H1 (cell line): ENCODE measurements around the gene ROR1. TPM values are rescaled to one million over a fixed set of nuclear protein-coding genes. Genes with fewer than 3 reads are reported as not detected.

Source experiments
- CTCF ChIA-PET: fragments of 300-600 bp; sonication (Branson Sonifier 250); formaldehyde crosslinking; loops from one replicate; lab custom pipeline; 2021; ENCODE audit not compliant: partially characterized antibody; lab: Charles Lee
- POLR2A ChIA-PET: fragments of 300-600 bp; sonication (Branson Sonifier 250); formaldehyde crosslinking; loops from one replicate; lab custom pipeline; 2021; ENCODE audit warnings: inconsistent platforms; ENCODE audit not compliant: partially characterized antibody; lab: Charles Lee
- DNase-seq, 2 experiments: peaks; one replicate each; pipeline versions ENCODE4 v3.0.0 to v3.0.0-alpha.2; 2010 to 2022; ENCODE audit warnings: low spot score in 2 of 2, low read depth in 1 of 2, mixed read lengths in 1 of 2
- FAIRE-seq: peaks from 2 replicates; lab custom pipeline; 2011; peaks lifted over from hg19 to GRCh38; lab: Jason Lieb, UNC
- H2AFZ ChIP-seq: 2 replicates; pipeline ENCODE4 v1.8.1; 2012; ENCODE audit warnings: low read length, inconsistent platforms
- H2AK5ac ChIP-seq: 2 replicates; pipeline ENCODE4 v1.6.1; 2013; ENCODE audit warnings: low read depth, low read length
- H2BK120ac ChIP-seq: replicated peaks from 2 replicates; pipeline ENCODE3; 2013; ENCODE audit warnings: low read depth, low read length, inconsistent platforms
- H2BK12ac ChIP-seq: 2 replicates; pipeline ENCODE4 v1.6.1; 2013; ENCODE audit warnings: low read depth, low read length
- H2BK15ac ChIP-seq: 2 replicates; pipeline ENCODE4 v1.6.1; 2013; ENCODE audit warnings: low read length
- H2BK20ac ChIP-seq: 2 replicates; pipeline ENCODE4 v1.6.1; 2013; ENCODE audit warnings: low read length
- H2BK5ac ChIP-seq: 2 replicates; pipeline ENCODE4 v1.6.1; 2013; ENCODE audit warnings: low read depth, low read length
- H3K14ac ChIP-seq: 2 replicates; pipeline ENCODE4 v1.6.1; 2013; ENCODE audit warnings: inconsistent platforms; ENCODE audit not compliant: insufficient read length
- H3K18ac ChIP-seq: 2 replicates; pipeline ENCODE4 v1.6.1; 2013; ENCODE audit warnings: low read length; ENCODE audit errors: extremely low read depth
- H3K23ac ChIP-seq: 2 replicates; pipeline ENCODE4 v1.6.1; 2013; ENCODE audit warnings: inconsistent platforms; ENCODE audit not compliant: insufficient read length
- H3K23me2 ChIP-seq: 2 replicates; pipeline ENCODE4 v1.6.1; 2013; ENCODE audit warnings: low read depth, low read length
- H3K27ac ChIP-seq: 2 replicates; pipeline ENCODE4 v1.6.1; 2011; ENCODE audit warnings: low read depth, low read length, inconsistent platforms
- H3K27me3 ChIP-seq, 4 experiments: replicated peaks in 1 of 4; 1 replicate in 1 of 4; 2 replicates in 3 of 4; pipeline versions ENCODE4 v1.6.1 to v1.8.1; 2011 to 2013; ENCODE audit warnings: low read length in 3 of 4, mild to moderate bottlenecking in 3 of 4, inconsistent platforms in 2 of 4, mixed read lengths in 2 of 4, moderate library complexity in 1 of 4; ENCODE audit not compliant: control insufficient read depth in 3 of 4, insufficient read depth in 3 of 4; ENCODE audit errors: extremely low read depth in 1 of 4
- H3K36me3 ChIP-seq, 4 experiments: 2 replicates each; pipeline versions ENCODE4 v1.6.1 to v1.8.1; 2011 to 2013; ENCODE audit warnings: mild to moderate bottlenecking in 4 of 4, low read length in 3 of 4, moderate library complexity in 2 of 4, control low read depth in 1 of 4, inconsistent platforms in 1 of 4; ENCODE audit not compliant: insufficient read depth in 4 of 4, control insufficient read depth in 2 of 4
- H3K4ac ChIP-seq: replicated peaks from 2 replicates; pipeline ENCODE3; 2013; ENCODE audit warnings: low read length, low read depth, mixed read lengths, inconsistent platforms; ENCODE audit not compliant: insufficient read length
- H3K4me1 ChIP-seq, 4 experiments: replicated peaks in 1 of 4; 1 replicate in 1 of 4; 2 replicates in 3 of 4; pipeline versions ENCODE4 v1.6.1 to v1.8.1; 2011 to 2013; ENCODE audit warnings: low read length in 3 of 4, inconsistent platforms in 2 of 4, mixed read lengths in 1 of 4; ENCODE audit not compliant: insufficient read depth in 4 of 4, control insufficient read depth in 3 of 4
- H3K4me2 ChIP-seq, 2 experiments: 2 replicates each; pipeline versions ENCODE4 v1.6.1 to v1.8.1; 2011 to 2013; ENCODE audit warnings: low read depth in 2 of 2, low read length in 2 of 2, control low read depth in 1 of 2, inconsistent platforms in 1 of 2, mild to moderate bottlenecking in 1 of 2; ENCODE audit not compliant: insufficient read depth in 1 of 2
- H3K4me3 ChIP-seq, 4 experiments: fragments of 200-600, 300-600 bp in 1 of 4; sonication (generic), shearing (Covaris generic), sonication (Bioruptor Twin) in 1 of 4; 2 replicates each; pipeline versions ENCODE4 v1.5.1 to v1.8.1; 2011 to 2016; ENCODE audit warnings: low read length in 4 of 4, low read depth in 3 of 4, control low read depth in 2 of 4, inconsistent platforms in 2 of 4, mild to moderate bottlenecking in 2 of 4, mixed read lengths in 1 of 4, moderate library complexity in 1 of 4; ENCODE audit not compliant: insufficient read depth in 2 of 4; ENCODE audit errors: extremely low read depth in 1 of 4
- H3K56ac ChIP-seq: replicated peaks from 2 replicates; pipeline ENCODE3; 2013; ENCODE audit warnings: low read depth, mild to moderate bottlenecking, mixed read lengths, low read length, inconsistent platforms; ENCODE audit not compliant: insufficient read length
- H3K79me1 ChIP-seq: 2 replicates; pipeline ENCODE4 v1.6.1; 2013; ENCODE audit warnings: low read depth, low read length, control low read depth
- H3K79me2 ChIP-seq, 2 experiments: 2 replicates each; pipeline versions ENCODE4 v1.6.1 to v1.8.1; 2012 to 2013; ENCODE audit warnings: low read length in 2 of 2, mild to moderate bottlenecking in 2 of 2, inconsistent platforms in 1 of 2; ENCODE audit not compliant: insufficient read depth in 2 of 2, control insufficient read depth in 1 of 2
- H3K9ac ChIP-seq, 4 experiments: replicated peaks in 1 of 4; 1 replicate in 1 of 4; 2 replicates in 3 of 4; pipeline versions ENCODE4 v1.6.1 to v1.8.1; 2011 to 2013; ENCODE audit warnings: low read depth in 3 of 4, low read length in 3 of 4, control low read depth in 2 of 4, mild to moderate bottlenecking in 2 of 4, moderate library complexity in 2 of 4, inconsistent platforms in 1 of 4; ENCODE audit errors: extremely low read depth in 1 of 4
- H3K9me3 ChIP-seq, 2 experiments: 2 replicates each; pipeline versions ENCODE4 v1.6.1 to v1.8.1; 2012 to 2013; ENCODE audit warnings: mild to moderate bottlenecking in 2 of 2, moderate library complexity in 2 of 2, control low read depth in 1 of 2, inconsistent platforms in 1 of 2, low read depth in 1 of 2, low read length in 1 of 2, mixed read lengths in 1 of 2; ENCODE audit not compliant: insufficient read depth in 2 of 2
- H4K20me1 ChIP-seq, 2 experiments: replicated peaks in 1 of 2; 2 replicates each; pipeline versions ENCODE3 to v1.8.1; 2011 to 2013; ENCODE audit warnings: inconsistent platforms in 2 of 2, low read length in 2 of 2, mild to moderate bottlenecking in 1 of 2; ENCODE audit not compliant: insufficient read depth in 2 of 2, control insufficient read depth in 1 of 2
- H4K5ac ChIP-seq: 2 replicates; pipeline ENCODE4 v1.6.1; 2013; ENCODE audit warnings: low read length, low read depth, mixed read lengths, inconsistent platforms; ENCODE audit not compliant: insufficient read length
- H4K8ac ChIP-seq: 2 replicates; pipeline ENCODE4 v1.8.0; 2013; ENCODE audit warnings: mild to moderate bottlenecking, moderate library complexity, low read length, inconsistent platforms; ENCODE audit not compliant: insufficient read depth; ENCODE audit errors: extremely low read depth
- H4K91ac ChIP-seq: replicated peaks from 2 replicates; pipeline ENCODE3; 2013; ENCODE audit warnings: low read length, mixed read lengths, inconsistent platforms; ENCODE audit not compliant: insufficient read length
- RAD21 ChIP-seq, 2 experiments: IDR thresholded peaks in 1 of 2; conservative IDR thresholded peaks in 1 of 2; 2 replicates each; pipeline ENCODE4 v1.6.1; 2011; ENCODE audit warnings: low read depth in 2 of 2, low read length in 2 of 2, improper control_type of control experiment in 1 of 2, inconsistent platforms in 1 of 2, mild to moderate bottlenecking in 1 of 2, moderate library complexity in 1 of 2
- SUZ12 ChIP-seq: fragments of 200-600 bp; sonication (generic); IDR thresholded peaks from 2 replicates; pipeline ENCODE4 v1.6.1; 2012; ENCODE audit warnings: mild to moderate bottlenecking, inconsistent platforms, low read length, moderate library complexity, mixed read lengths
- WGBS, 2 experiments: shearing (Covaris generic) in 1 of 2; methylation state at CpG; one replicate each; pipeline versions ENCODE4 v1.1.6 to v1.1.7; 2013 to 2015; ENCODE audit warnings: low lambda C conversion rate in 2 of 2, mixed read lengths in 2 of 2, inconsistent platforms in 1 of 2, low coverage in 1 of 2, missing lambda C conversion rate in 1 of 2; ENCODE audit not compliant: insufficient replicate concordance in 2 of 2, insufficient coverage in 1 of 2, insufficient read length in 1 of 2; ENCODE audit errors: extremely low coverage in 1 of 2, missing lambda C conversion rate in 1 of 2; 5-methylcytosine and 5-hydroxymethylcytosine counted together
- polyA plus RNA-seq, 7 experiments: library from polyadenylated mRNA; depleted of rRNA in 3 of 7; stranded (reverse) in 5 of 7; unstranded in 2 of 7; fragments of >200 nt in 5 of 7; fragments of 200-250 nt in 2 of 7; gene quantifications; 1 replicate in 5 of 7; 2 replicates in 1 of 7; 4 replicates in 1 of 7; pipeline versions ENCODE4 v1.2.1 to v1.2.3, GENCODE V29; 2011 to 2013; ENCODE audit warnings: missing spikeins in 2 of 7, mixed read lengths in 2 of 7
- total RNA-seq: library from RNA; stranded (reverse); fragmentation: NEBNext Ultra II Directional; extraction: Animal tissue kit (Norgen Biotek cat#: 25700); gene quantifications from 2 replicates; pipeline ENCODE4 v1.2.1, GENCODE V29; 2021

Gene ROR1
- total and polyA plus RNA-seq, 2 of the 8 experiments (the other 6 are each of a cell fraction or from before 2014, with no cell fraction given): 33.6 to 73.6 TPM

- Histone ChIP-seq H3K9ac (no peak overlapping the region), H3K27ac (no peak overlapping the region)
- TF ChIP-seq SUZ12: no peak
- no peak for TF ChIP-seq RAD21 (IDR thresholded peaks at IDR 0.05 in 1 of 2, conservative IDR thresholded peaks at IDR 0.05 in 1 of 2; ENCODE audit: low read depth in 2 of 2, low read length in 2 of 2)
- TF ChIP-seq, all 59 proteins: peak for 0
- no peaks in the 10 kb centered on the region for H3K27me3 ChIP-seq
- H4K20me1 ChIP-seq: no peaks in the 10 kb centered on the region
- H3K23ac ChIP-seq: no peak overlapping the region
- POLR2A ChIA-PET: interaction anchor here (0.8 kb wide), 1 partner anchor 11 kb away, joined by 3 read pairs; no protein-coding TSS in a partner anchor
- H3K4ac ChIP-seq: no peak overlapping the region
- H3K18ac ChIP-seq: no peak overlapping the region
- H3K4me3 ChIP-seq: no peak overlapping the region
- no peaks in the 10 kb centered on the region for H3K4me1 ChIP-seq
- H3K79me2 ChIP-seq: no peaks in the 10 kb centered on the region
- H2AK5ac ChIP-seq: no peak overlapping the region
- H4K91ac ChIP-seq: no peak overlapping the region
- no peak overlapping the region for H3K14ac ChIP-seq
- no peaks in the 10 kb centered on the region; a peak in 1 of 4 replicates for H3K9me3 ChIP-seq
- CTCF ChIA-PET: interaction anchor here (0.5 to 4.7 kb wide), 16 partner anchors 8 to 546 kb away, joined by 3 to 26 read pairs (median 6); no protein-coding TSS in a partner anchor
- no peak overlapping the region for H4K8ac ChIP-seq
- no peaks in the 10 kb centered on the region for H3K79me1 ChIP-seq
- WGBS, 2 experiments: 86% methylated on average over 1 of the region's 1 CpG; no CpG with 5 or more reads in 1 of the 2 experiments
- H3K23me2 ChIP-seq: no peaks in the 10 kb centered on the region
- H2AFZ ChIP-seq: no peak overlapping the region
- H3K56ac ChIP-seq: no peak overlapping the region
- H2BK5ac ChIP-seq: no peak overlapping the region
- FAIRE-seq (no peak), DNase-seq (no peak)
- peaks cover 4 to 47% (median 26%) of the 10 kb centered on the region in 4 experiments; a peak in 6 of 8 replicates for H3K36me3 ChIP-seq
- H2BK120ac ChIP-seq: no peak overlapping the region
- H3K4me2 ChIP-seq: no peak overlapping the region
- no peak overlapping the region for H4K5ac ChIP-seq
- H2BK20ac ChIP-seq: no peak overlapping the region
- H2BK12ac ChIP-seq: no peak overlapping the region
- H2BK15ac ChIP-seq: no peak overlapping the region
Measured at GRCh38 chr1:64162804-64163203, 389.0 kb downstream of the ROR1 start.
